Panc1 (cell line): ENCODE measurements around the gene BRD1.

ENCODE experiments used
- CTCF ChIP-seq: fragments of 450-650 bp; IDR thresholded peaks from 2 replicates; pipeline ENCODE4 v1.5.1; 2017; ENCODE audit warnings: mild to moderate bottlenecking
- POLR2AphosphoS5 ChIP-seq: IDR thresholded peaks from 2 replicates; pipeline ENCODE4 v1.6.1; 2012; ENCODE audit warnings: mild to moderate bottlenecking, low read depth, low read length, moderate library complexity
- REST ChIP-seq, 2 experiments: IDR thresholded peaks; 2 replicates each; pipeline ENCODE4 v1.6.1; 2011 to 2012; ENCODE audit warnings: low read depth in 2 of 2, control low read depth in 1 of 2, low read length in 1 of 2, mild to moderate bottlenecking in 1 of 2, moderate library complexity in 1 of 2; ENCODE audit not compliant: insufficient read depth in 1 of 2
- SIN3A ChIP-seq: IDR thresholded peaks from 2 replicates; pipeline ENCODE4 v1.6.1; 2012; ENCODE audit warnings: low read depth, mild to moderate bottlenecking, low read length, moderate library complexity, borderline replicate concordance; ENCODE audit not compliant: insufficient read depth

GRCh38 chr22:49749227-49749626, 78.4 kb downstream of the BRD1 start:
- TF ChIP-seq POLR2AphosphoS5 (no peak), REST (IDR thresholded peaks at IDR 0.05; ENCODE audit: insufficient read depth in 1 of 2, low read depth in 2 of 2, low read length in 1 of 2) (no peak), CTCF (no peak), SIN3A (no peak)
